Measurements from ENCODE around the gene HIP1R. TPM values are rescaled to one million over a fixed set of nuclear protein-coding genes. Genes with fewer than 3 reads are reported as not detected.

Gene HIP1R
- total RNA-seq, 2 donors from 2014 or later = 12.8 to 19.3 TPM

GRCh38 chr12:122855928-122856831 is 20.9 kb downstream of the HIP1R start:
- intact Hi-C loops (cut with DNase I) = loop anchor here in 1 of 2 donors (5.0 to 10.0 kb wide), 3 partner anchors 61 to 379 kb away; partner anchors contain the start of genes MPHOSPH9 and MTRFR
- no peak for DNase-seq (ENCODE audit: low spot score)

DNA sequence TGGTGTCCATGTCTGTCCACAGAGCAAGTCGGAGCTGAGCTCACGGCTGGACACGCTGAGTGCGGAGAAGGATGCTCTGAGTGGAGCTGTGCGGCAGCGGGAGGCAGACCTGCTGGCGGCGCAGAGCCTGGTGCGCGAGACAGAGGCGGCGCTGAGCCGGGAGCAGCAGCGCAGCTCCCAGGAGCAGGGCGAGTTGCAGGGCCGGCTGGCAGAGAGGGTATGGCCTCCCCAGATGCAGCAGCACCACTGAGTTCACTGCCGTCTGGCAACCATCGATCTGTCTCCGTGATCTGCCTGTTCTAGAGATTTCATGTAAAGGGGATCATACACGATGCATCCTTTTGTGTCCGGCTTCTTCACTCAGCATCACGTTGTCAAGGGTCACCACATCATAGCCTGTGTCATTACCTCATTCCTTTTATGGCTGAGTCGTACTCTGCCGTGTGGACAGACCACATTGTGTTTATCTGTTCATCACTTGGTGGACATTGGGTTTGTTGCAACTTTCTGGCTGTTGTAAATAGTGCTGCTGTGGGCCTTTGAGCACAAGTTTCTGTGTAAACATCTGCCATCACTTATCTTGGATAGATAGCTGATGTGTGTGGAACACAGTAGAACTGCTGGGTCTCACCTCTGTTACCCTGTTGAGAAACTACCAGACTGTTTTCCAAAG is 21.9 kb downstream of the HIP1R start:
- intact Hi-C loops (cut with DNase I) = loop anchor here in 1 of 2 donors (5.0 to 10.0 kb wide), 3 partner anchors 62 to 378 kb away; partner anchors contain the start of genes MPHOSPH9 and MTRFR
- no peak for DNase-seq (ENCODE audit: low spot score)

DNA sequence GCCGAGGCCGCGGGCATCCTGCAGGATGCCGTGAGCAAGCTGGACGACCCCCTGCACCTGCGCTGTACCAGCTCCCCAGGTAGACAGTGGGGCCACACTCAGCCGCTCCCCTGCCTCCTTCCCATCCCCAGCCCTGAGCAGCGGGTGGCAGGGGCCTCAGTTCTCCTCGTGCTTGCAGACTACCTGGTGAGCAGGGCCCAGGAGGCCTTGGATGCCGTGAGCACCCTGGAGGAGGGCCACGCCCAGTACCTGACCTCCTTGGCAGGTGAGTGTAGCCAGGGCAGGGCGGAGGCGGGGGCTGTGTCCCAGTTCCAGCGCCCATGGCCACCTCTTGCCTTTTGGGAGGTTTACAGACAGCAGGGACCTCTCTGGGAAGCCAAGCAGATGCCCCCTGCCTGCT is 22.9 kb downstream of the HIP1R start:
- no peak for DNase-seq (ENCODE audit: low spot score)
- intact Hi-C loops (cut with DNase I) = loop anchor here (2.0 to 10.0 kb wide), 4 partner anchors 63 to 377 kb away; partner anchors contain the start of genes MPHOSPH9 (in 1 of the 2) and MTRFR (in 1 of the 2)

DNA sequence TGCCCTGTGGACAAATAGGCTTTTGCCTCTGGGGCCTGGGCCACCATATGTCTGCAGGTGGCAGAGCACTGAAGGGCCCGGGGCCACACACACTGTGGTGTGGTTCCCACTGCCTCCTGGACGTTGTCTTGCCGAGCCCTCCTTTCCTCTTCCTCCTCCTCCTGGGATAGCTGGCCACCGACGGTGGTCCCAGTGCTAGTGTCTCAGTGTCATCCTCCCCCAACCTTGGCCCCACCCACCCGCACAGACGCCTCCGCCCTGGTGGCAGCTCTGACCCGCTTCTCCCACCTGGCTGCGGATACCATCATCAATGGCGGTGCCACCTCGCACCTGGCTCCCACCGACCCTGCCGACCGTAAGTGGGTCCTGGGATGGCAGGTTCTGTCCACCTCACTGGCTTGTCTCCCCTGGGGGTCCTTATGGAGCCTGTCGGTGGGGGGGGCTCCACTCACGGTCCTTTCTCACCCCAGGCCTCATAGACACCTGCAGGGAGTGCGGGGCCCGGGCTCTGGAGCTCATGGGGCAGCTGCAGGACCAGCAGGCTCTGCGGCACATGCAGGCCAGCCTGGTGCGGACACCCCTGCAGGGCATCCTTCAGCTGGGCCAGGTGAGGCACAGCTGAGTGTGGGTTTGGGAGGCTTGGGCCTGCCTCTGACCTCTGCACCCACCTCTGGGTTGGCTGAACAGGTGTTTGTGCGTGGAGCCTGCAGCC is 23.5 kb downstream of the HIP1R start:
- intact Hi-C loops (cut with DNase I) = loop anchor here (2.0 to 10.0 kb wide), 4 partner anchors 64 to 376 kb away; partner anchors contain the start of genes MPHOSPH9 (in 1 of the 2) and MTRFR (in 1 of the 2)
- DNase-seq (ENCODE audit: low spot score) = no peak

- intact Hi-C loops (cut with DNase I) = loop anchor here (2.0 to 10.0 kb wide), 6 partner anchors 21 to 378 kb away; partner anchors contain the start of genes MPHOSPH9 (in 1 of the 2) and MTRFR (in 1 of the 2)
- no peak for DNase-seq (ENCODE audit: low spot score)
These were observed 24.2 kb downstream of the HIP1R start for GRCh38 chr12:122859303-122860039.

- peak; percentile 96 for DNase-seq (ENCODE audit: low spot score)
- intact Hi-C loops (cut with DNase I) = loop anchor here (2.0 to 5.0 kb wide), 2 partner anchors 21 to 377 kb away; no protein-coding TSS in a partner anchor
These were observed 25.0 kb downstream of the HIP1R start for GRCh38 chr12:122860040-122860853.

GRCh38 chr12:122860854-122861586 is 25.8 kb downstream of the HIP1R start:
- intact Hi-C loops (cut with DNase I) = loop anchor here (2.0 to 5.0 kb wide), 2 partner anchors 20 to 376 kb away; no protein-coding TSS in a partner anchor
- DNase-seq (ENCODE audit: low spot score) = peak; percentile 73

DNA sequence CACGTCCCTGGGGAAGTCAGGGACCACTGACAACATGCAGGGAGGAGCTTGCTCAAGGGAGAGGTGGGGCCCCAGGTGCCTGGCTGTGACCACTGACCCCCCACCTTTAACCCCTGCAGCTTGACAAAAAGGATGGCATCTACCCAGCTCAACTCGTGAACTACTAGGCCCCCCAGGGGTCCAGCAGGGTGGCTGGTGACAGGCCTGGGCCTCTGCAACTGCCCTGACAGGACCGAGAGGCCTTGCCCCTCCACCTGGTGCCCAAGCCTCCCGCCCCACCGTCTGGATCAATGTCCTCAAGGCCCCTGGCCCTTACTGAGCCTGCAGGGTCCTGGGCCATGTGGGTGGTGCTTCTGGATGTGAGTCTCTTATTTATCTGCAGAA is 26.3 kb downstream of the HIP1R start:
- intact Hi-C loops (cut with DNase I) = loop anchor here (2.0 to 5.0 kb wide), 2 partner anchors 19 to 376 kb away; no protein-coding TSS in a partner anchor
- DNase-seq (ENCODE audit: low spot score) = peak; percentile 78

DNA sequence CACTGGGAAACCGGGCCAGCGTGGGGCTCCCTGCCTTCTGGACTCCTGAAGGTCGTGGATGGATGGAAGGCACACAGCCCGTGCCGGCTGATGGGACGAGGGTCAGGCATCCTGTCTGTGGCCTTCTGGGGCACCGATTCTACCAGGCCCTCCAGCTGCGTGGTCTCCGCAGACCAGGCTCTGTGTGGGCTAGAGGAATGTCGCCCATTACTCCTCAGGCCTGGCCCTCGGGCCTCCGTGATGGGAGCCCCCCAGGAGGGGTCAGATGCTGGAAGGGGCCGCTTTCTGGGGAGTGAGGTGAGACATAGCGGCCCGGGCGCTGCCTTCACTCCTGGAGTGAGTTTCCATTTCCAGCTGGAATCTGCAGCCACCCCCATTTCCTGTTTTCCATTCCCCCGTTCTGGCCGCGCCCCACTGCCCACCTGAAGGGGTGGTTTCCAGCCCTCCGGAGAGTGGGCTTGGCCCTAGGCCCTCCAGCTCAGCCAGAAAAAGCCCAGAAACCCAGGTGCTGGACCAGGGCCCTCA is 26.9 kb downstream of the HIP1R start:
- peak; percentile 76 for DNase-seq (ENCODE audit: low spot score)
- intact Hi-C loops (cut with DNase I) = loop anchor here in 1 of 2 donors (5.0 kb wide), 1 partner anchor 375 kb away; no protein-coding TSS in a partner anchor

DNA sequence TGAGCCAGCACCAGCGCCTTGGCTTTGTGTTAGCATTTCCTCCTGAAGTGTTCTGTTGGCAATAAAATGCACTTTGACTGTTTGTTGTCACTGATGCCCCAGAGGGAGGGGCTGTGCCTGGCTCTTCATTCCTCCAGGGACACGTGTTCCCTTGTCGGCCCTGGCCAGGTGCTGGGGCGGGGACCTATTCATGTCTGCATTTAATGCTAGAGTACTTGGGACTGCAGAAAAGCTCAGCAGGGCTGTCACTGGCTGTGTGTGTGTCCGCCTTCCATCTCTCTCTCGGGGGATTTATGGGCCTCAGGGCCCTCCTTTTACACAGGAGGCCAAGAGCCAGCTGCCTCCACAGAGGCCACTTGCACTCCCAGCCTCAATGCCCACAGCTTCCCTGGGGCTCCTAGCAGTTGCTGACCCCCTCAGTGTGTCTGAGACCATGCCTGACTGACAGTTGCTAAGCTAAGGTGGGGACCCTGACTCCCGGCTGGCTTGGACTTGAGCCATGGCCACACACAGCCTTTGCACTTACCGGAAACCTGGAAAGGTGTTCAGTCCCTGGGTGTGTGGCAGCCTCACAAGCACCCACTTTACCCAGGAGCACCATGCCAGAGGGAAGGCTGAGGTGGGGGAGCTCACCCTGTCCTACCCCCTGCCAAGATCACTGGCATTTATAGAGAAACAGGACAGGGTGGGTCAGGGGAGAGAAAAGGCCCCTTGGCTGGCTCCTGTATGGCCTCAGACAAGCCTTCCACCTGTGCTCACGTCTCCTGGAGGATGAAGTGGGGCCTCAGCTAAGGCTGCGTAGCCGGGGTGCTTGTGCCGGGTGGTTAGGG is 27.8 kb downstream of the HIP1R start:
- intact Hi-C loops (cut with DNase I) = loop anchor here in 1 of 2 donors (5.0 kb wide), 1 partner anchor 374 kb away; no protein-coding TSS in a partner anchor
- peak; percentile 72 for DNase-seq (ENCODE audit: low spot score)

- intact Hi-C loops (cut with DNase I) = loop anchor here in 1 of 2 donors (5.0 kb wide), 1 partner anchor 372 kb away; no protein-coding TSS in a partner anchor
- DNase-seq (ENCODE audit: low spot score) = no peak
These were observed 29.6 kb downstream of the HIP1R start for GRCh38 chr12:122864894-122865253.

DNA sequence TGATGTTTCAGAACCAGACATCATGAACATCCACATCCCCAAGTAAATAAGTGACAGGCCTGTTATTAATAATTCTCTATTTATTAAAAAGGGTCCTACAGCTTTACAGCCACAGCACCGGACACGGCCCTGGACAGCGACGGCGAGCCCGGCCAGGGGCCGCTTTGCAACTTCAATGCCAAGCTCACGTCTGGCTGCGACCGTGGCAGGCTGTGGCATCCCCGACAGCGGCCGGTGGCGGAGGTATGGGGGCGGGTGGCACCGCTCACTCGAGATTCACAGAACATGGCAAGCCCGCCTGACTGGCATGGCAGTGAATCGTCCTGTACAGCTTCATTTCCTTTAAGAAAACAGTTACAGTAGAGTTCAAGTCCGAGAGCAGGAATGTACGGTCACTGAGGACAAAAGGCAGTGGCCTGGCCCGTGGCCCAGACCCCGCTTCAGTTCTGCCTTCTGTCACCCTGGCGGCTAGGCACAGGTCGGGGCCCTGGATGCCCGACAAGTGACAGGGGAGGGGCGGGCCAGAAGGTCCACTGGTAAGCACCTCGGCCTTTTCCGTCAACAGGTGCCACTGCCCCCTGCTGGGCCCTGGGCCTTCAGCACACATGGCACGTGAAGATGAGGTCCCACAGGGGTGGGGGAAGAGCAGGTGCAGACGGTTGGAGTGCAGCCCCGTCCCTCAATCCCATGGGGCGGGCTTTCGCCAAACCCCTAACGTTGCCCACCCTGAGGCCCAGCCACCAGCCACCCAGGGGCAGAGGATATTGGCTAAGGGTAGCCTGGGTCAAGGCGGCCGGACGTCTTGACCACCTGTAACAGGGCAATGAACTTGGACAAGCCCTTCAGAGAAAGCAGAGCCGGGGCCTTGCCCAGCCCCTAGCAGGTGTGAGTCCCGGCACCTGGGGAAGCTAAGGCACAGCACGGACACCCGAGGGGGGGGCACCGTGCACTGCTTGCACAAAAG is 30.3 kb downstream of the HIP1R start:
- DNase-seq (ENCODE audit: low spot score) = peak; percentile 78
- intact Hi-C loops (cut with DNase I) = no loop called here

GRCh38 chr12:122866379-122866778 is 31.1 kb downstream of the HIP1R start:
- intact Hi-C loops (cut with DNase I) = no loop called here

DNA sequence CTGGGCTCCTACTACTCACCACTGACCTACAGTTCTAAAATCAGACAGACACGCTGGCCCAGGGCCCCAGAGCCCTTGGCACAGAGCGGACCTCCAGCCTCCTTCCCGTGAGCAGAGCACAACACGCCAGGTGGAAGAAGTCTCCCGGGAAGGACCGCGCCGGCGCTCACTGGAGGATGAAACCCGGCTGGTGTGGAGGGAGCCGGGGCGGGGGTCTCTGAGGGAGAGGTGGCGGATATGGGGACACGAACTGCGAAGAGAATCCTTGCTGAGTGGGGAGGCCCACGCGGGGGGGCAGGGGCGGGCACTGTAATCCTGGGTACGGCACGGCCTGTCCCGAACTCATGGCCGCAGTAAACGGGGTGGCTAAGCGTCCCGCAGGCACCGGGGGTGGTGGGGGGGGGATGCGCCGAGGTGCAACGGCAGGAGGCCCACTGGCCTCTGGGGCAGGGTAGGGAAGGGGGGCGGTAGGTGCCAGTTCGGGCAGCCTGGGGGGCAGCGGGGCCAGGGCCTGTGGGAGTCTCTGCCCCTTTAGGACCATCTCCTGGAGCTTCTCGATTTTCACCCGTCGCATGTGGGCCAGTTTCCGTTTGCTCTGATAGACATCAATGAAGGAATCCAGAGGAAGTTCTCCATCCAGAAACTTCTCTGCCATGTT is 31.8 kb downstream of the HIP1R start:
- peak; percentile 78 for DNase-seq (ENCODE audit: low spot score)
- intact Hi-C loops (cut with DNase I) = no loop called here

More at GRCh38 chr12:122866379-122866778, 31.1 kb downstream of the HIP1R start:
- peak; percentile 49 for DNase-seq (ENCODE audit: low spot score)

All from posterior vena cava (tissue), 2 donors.